K562 treated with DMSO at 1 percent for 4 hours (cell line): Measurements from ENCODE around the gene METTL23. TPM values are rescaled to one million over a fixed set of nuclear protein-coding genes. Genes with fewer than 3 reads are reported as not detected.

ENCODE experiments used
- total RNA-seq: library from RNA; unstranded; fragments of 300-600 nt; gene quantifications from 2 replicates; pipeline ENCODE4 v1.2.3, GENCODE V29; 2022; ENCODE audit not compliant: insufficient read depth

Gene METTL23, protein sequence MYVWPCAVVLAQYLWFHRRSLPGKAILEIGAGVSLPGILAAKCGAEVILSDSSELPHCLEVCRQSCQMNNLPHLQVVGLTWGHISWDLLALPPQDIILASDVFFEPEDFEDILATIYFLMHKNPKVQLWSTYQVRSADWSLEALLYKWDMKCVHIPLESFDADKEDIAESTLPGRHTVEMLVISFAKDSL
- 47.2 and 60.7 TPM in 2 replicates for total RNA-seq

DNA sequence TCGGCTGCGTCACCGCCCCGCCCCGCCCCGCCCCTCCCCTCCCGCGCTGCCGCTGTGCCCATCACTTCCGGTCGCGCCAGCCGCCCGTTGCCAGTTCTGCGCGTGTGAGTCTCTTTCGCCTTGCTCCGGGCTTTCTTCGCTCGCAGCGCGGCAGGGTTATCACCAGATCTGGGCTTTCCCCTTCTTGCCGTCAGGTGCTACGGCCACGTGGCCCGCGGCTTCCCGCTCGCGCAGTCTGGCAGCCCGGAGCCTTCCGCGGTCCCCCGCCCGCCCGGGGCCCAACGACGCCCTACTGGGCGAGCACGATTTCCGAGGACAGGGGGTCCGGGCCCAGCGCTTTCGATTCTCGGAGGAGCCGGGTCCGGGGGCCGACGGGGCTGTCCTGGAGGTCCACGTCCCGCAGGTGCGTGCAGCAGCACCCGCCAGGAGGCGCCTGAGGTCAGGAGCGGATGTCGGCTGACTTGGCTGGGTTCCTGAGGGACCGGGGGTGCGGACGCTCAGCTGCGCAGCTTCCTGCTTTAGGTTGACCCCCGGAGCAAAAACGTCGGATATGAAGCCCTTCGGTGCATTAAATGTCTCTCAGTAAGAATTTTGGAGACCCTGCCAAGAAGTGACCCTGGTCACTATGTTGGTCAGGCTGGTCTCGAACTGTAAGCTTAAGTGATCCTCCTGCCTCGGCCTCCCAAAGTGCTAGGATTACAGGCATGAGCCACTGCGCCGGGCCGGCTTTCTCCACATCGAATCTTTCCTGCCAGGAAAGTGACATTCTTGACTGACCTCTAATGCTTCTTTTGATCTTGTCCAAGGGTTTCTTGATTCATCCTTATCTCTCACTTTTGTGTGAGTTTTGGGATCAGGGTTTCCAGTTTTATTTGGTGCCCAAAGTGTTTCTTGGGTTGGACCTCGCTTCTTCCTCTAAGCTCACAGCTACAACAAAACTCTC is at the start of gene METTL23:
Gene METTL23 (plus strand): TSS at position 64 of the 943 bp plus-strand sequence. CDS start 2,872 bp downstream, outside the sequence.

DNA sequence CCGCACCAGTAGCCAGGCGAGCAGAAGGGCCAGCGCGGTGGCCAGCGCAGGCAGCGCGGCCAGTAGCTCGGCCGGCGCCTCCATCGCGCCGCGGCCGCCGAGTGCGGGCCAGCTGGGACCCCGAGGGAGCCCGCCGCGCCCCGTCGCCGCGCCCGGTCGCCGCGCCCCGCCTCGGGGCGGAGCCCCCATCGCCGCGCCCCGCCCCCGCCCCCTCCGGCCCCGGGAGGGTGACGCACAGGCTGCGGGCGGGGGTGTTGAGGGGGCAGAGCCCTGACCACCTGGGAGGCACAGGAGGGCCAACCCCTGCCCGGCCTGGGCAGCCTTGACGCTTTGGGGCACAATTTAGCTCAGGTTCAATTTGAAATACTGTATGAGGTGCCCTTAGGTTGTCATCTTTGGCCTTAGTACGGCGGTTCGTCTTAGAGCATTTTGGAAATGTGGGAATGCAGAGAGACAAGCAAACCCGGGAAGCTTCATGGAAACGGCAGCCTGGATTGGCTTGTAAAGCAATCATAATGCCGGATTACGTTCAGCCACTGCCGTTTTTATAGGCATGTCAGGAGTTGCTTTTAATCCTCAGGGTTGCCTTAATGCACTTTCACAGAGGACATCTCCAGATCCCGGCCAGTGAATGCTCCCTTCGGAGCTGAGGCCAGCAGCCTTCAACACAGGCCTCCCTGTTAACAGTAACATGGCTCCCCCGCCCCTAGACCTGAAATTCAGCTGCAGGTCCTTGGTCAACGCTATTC is 15.6 kb upstream of the METTL23 start, which contains the start of gene MXRA7:
Gene MXRA7 (minus strand): TSS at position 103 of the 749 bp plus-strand sequence. CDS start 19 bp downstream, at position 84.

DNA sequence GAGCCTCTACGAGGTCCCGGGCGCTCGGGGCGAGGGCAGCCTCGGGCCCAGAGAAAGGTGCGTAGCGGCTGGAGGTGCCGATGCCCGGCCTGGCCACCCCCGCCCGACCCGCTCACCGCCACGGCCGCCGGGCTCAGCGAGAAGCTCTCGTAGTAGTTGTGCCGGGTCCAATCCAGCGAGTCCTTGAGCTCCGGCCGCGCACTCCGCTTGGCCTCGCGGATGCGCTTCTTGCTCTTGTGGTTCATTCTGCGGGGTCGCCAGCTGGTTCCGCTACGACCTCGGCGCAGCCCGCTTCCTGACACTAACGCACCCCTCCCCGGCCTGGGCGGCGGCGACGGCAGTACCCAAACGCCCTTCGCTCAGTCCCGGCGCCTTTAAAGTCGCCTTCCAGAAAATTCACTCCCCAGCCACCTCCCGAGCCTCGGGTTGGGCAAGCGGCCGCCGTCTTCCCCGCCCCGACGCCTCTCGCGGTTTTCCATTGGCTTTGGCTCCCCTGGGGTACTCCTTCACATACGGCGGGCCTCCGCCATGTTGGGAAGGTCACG is 336 bp upstream of the METTL23 start, which contains the start of gene JMJD6:
Gene JMJD6 (minus strand): TSS at position 376 of the 545 bp plus-strand sequence. CDS start 131 bp downstream, at position 245.

DNA sequence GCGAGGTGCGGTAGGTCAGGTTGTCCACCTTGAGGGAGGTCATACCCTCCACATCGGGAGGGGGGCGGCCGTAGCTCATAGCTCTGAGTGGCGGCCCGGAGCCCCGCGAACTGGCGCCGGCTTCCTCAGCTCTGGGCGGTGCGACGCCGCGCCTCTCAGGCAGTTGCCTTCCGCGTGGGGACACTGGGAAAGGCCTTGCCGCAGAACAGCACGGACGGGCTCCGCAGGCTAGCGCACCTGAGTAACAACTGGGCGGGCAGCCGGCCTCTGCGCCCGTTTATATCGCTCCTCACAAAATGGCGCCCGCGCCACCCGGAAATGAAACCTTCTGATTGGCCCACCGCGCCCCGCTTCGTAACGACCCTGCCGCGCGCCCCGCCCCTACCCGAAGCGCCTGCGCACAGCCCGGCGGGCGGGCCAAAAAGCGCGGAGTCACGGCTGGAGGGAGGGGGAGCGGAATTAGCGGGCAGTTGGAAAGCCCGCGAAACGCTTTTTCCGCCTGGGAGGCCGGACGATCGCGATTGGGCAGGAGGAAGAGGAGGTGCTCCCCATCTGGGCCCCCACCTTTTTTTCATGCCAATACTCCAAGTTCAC is 10.5 kb downstream of the METTL23 start, which contains the start of gene SRSF2:
Gene SRSF2 (minus strand): TSS at position 250 of the 594 bp plus-strand sequence. CDS start 171 bp downstream, at position 79.

DNA sequence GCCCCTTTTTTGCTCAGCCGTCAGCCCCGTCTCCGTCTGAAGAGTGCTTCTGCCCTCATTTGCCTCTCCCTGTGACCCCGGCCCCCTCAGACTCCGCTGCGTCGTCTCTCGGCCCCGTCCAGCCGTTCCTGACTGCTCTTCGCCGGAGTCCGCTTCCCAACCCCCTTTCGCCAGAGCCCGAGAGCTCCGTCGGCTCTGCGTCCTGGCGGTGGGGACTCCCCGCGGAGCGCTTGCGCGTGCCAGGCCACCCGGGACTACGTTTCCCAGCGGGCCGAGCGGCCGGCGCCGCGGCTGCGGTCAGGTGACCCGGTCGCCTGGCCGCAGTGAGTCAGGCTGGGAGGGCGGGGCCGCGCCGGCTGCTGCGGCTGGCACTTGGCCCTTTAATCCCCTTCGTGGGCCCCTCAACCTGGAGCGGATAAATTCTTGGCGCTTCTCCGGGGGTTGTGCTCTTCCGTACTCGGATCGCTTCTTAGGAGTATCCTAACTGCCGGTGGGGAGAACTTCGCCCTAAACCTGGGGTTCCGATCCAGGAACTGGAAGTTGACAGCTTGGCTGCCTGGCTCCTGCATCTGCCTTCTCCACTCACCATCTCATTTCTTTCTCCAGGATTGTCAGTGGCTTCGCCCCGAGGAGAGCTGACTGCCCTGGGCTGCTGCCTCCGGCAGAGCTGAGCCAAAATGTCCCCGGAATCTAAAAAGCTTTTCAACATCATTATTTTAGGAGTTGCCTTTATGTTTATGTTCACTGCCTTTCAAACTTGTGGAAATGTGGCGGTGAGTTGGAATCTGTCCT is 11.2 kb downstream of the METTL23 start, which contains the start of gene MFSD11:
Gene MFSD11 (plus strand): TSS at position 444 of the 792 bp plus-strand sequence. CDS start 234 bp downstream, at position 678.

Other genes with a start within 250 kb of the METTL23 start
- 0.62 and 0.84 TPM in 2 replicates for gene RHBDF2, start 225.4 kb upstream of the METTL23 start, total RNA-seq
- not detected in 2 replicates for gene CYGB, start 189.1 kb upstream of the METTL23 start, total RNA-seq
- not detected in 2 replicates for gene PRCD, start 186.8 kb upstream of the METTL23 start, total RNA-seq
- gene ST6GALNAC2, start 141.0 kb upstream of the METTL23 start, total RNA-seq: not detected in 2 replicates
- 34.0 and 49.0 TPM in 2 replicates for gene ST6GALNAC1, start 83.1 kb upstream of the METTL23 start, total RNA-seq
- gene MXRA7, start 15.9 kb upstream of the METTL23 start, total RNA-seq: 10.9 and 13.3 TPM in 2 replicates
- gene JMJD6, start 233 bp upstream of the METTL23 start, total RNA-seq: 37.5 and 52.8 TPM in 2 replicates
- 199 and 348 TPM in 2 replicates for gene SRSF2, start 10.5 kb downstream of the METTL23 start, total RNA-seq
- 14.1 and 25.5 TPM in 2 replicates for gene MFSD11, start 11.3 kb downstream of the METTL23 start, total RNA-seq
- gene MGAT5B, start 141.6 kb downstream of the METTL23 start, total RNA-seq: not detected in 2 replicates